Fibroblast of upper back skin (primary cell): ENCODE results near the gene TCF12.

Experiments used
- DNase-seq: peaks from one replicate; pipeline ENCODE4 v3.0.0-alpha.2; 2013

Gene TCF12

GRCh38 chr15:57306161-57306943, 387.9 kb downstream of the TCF12 start:
- peak; percentile 64 for DNase-seq

GRCh38 chr15:57306944-57307411, 388.5 kb downstream of the TCF12 start:
- no peak for DNase-seq

GRCh38 chr15:57307527-57308169, 389.2 kb downstream of the TCF12 start:
- no peak for DNase-seq

- peak; percentile 32 for DNase-seq
Observed at GRCh38 chr15:57308170-57308545, 389.7 kb downstream of the TCF12 start.

- no peak for DNase-seq
Observed at GRCh38 chr15:57309856-57310760, 391.7 kb downstream of the TCF12 start.

- DNase-seq = no peak
Observed at GRCh38 chr15:57310876-57311275, 392.4 kb downstream of the TCF12 start.

- no peak for DNase-seq
Observed at GRCh38 chr15:57312006-57312317, 393.5 kb downstream of the TCF12 start.

- no peak for DNase-seq
Observed at GRCh38 chr15:57312318-57313133, 394.1 kb downstream of the TCF12 start.

GRCh38 chr15:57313134-57313483, 394.7 kb downstream of the TCF12 start:
- no peak for DNase-seq

GRCh38 chr15:57314221-57314620, 395.8 kb downstream of the TCF12 start:
- DNase-seq = no peak

- DNase-seq = no peak
Observed at GRCh38 chr15:57316451-57316850, 398.0 kb downstream of the TCF12 start.

- DNase-seq = no peak
Observed at GRCh38 chr15:57319226-57319918, 400.9 kb downstream of the TCF12 start.

- DNase-seq = no peak
Observed at GRCh38 chr15:57319919-57320560, 401.6 kb downstream of the TCF12 start.

- peak; percentile 49 for DNase-seq
Observed at GRCh38 chr15:57320631-57321220, 402.3 kb downstream of the TCF12 start.

- no peak for DNase-seq
Observed at GRCh38 chr15:57321485-57321884, 403.0 kb downstream of the TCF12 start.

GRCh38 chr15:57321973-57322601, 403.6 kb downstream of the TCF12 start:
- no peak for DNase-seq

GRCh38 chr15:57322602-57323250, 404.3 kb downstream of the TCF12 start:
- no peak for DNase-seq

- DNase-seq = no peak
Observed at GRCh38 chr15:57323299-57323805, 404.9 kb downstream of the TCF12 start.

- DNase-seq = peak; percentile 25
Observed at GRCh38 chr15:57323806-57324589, 405.6 kb downstream of the TCF12 start.
